HepG2 (cell line): Measurements from ENCODE around the gene PALM2AKAP2. TPM values are rescaled to one million over a fixed set of nuclear protein-coding genes. Genes with fewer than 3 reads are reported as not detected.

ENCODE experiments used
- ATAC-seq: fragments of 200-7000 bp; cut with Tn5 transposase; 3 replicates; pipeline ENCODE4 v1.9.1; 2020; ENCODE audit warnings: mild to moderate bottlenecking, moderate library complexity
- BruUV-seq: library from RNA; stranded (reverse); fragments of 400-500 nt; replicated peaks from 2 replicates; lab custom pipeline; 2021; lab: Mats Ljungman, UMichigan
- CTCF ChIA-PET: fragments of 300-600 bp; formaldehyde crosslinking; extraction: SDS; loops from one replicate; lab custom pipeline; 2021; ENCODE audit warnings: low total read pairs, inconsistent platforms, low intra/inter-chr PET ratio; lab: Yijun Ruan, JAX
- POLR2A ChIA-PET: fragments of 350-600 bp; sonication (Branson Sonifier 250); formaldehyde crosslinking; loops from one replicate; lab custom pipeline; 2020; ENCODE audit warnings: antibody characterized with exemption, inconsistent platforms; lab: Yijun Ruan, JAX
- DNase-seq: peaks from one replicate; pipeline ENCODE4 v3.0.0-alpha.2; 2015; ENCODE audit warnings: low spot score
- FAIRE-seq: peaks from 3 replicates; lab custom pipeline; 2011; peaks lifted over from hg19 to GRCh38; lab: Jason Lieb, UNC
- H2AFZ ChIP-seq: one replicate; pipeline ENCODE4 v1.6.1; 2011; ENCODE audit warnings: low read length, inconsistent platforms
- H3K27ac ChIP-seq: fragments of 300-600 bp; 3 replicates; pipeline ENCODE4 v1.8.0; 2011; ENCODE audit warnings: mixed run types, mild to moderate bottlenecking, mixed read lengths, low read length, inconsistent platforms; ENCODE audit not compliant: insufficient read depth; ENCODE audit errors: extremely low read length
- H3K27me3 ChIP-seq, 2 experiments: fragments of 200-600 bp in 1 of 2; 2 replicates in 1 of 2; 3 replicates in 1 of 2; pipeline versions ENCODE4 v1.6.0 to v1.8.0; 2011; ENCODE audit warnings: low read length in 2 of 2, mild to moderate bottlenecking in 2 of 2, moderate library complexity in 2 of 2, inconsistent platforms in 1 of 2; ENCODE audit not compliant: insufficient read depth in 2 of 2, control insufficient read depth in 1 of 2
- H3K36me3 ChIP-seq, 2 experiments: fragments of 200-600 bp in 1 of 2; replicated peaks in 1 of 2; 2 replicates in 1 of 2; 3 replicates in 1 of 2; pipeline versions ENCODE4 v1.5.1 to v1.8.0; 2011; ENCODE audit warnings: low read length in 2 of 2, inconsistent platforms in 1 of 2; ENCODE audit not compliant: insufficient read depth in 2 of 2, control insufficient read depth in 1 of 2
- H3K4me1 ChIP-seq: 2 replicates; pipeline ENCODE4 v1.5.1; 2012; ENCODE audit warnings: low read length, inconsistent platforms; ENCODE audit not compliant: insufficient read depth
- H3K4me2 ChIP-seq: 2 replicates; pipeline ENCODE4 v1.6.0; 2011; ENCODE audit warnings: low read depth, low read length, inconsistent platforms
- H3K4me3 ChIP-seq, 3 experiments: fragments of 200-600 bp in 1 of 3; sonication (generic), shearing (Covaris generic) in 1 of 3; replicated peaks in 1 of 3; 2 replicates each; pipeline ENCODE4 v1.5.1; 2011 to 2016; ENCODE audit warnings: low read length in 3 of 3, inconsistent platforms in 2 of 3, low read depth in 2 of 3, mild to moderate bottlenecking in 2 of 3, control low read depth in 1 of 3, mixed read lengths in 1 of 3; ENCODE audit not compliant: insufficient read depth in 1 of 3
- H3K79me2 ChIP-seq: one replicate; pipeline ENCODE4 v1.6.1; 2011; ENCODE audit warnings: low read length, inconsistent platforms; ENCODE audit not compliant: insufficient read depth
- H3K9ac ChIP-seq: 2 replicates; pipeline ENCODE4 v1.6.0; 2011; ENCODE audit warnings: mild to moderate bottlenecking, low read depth, low read length, inconsistent platforms; ENCODE audit not compliant: insufficient read depth
- H3K9me3 ChIP-seq: 2 replicates; pipeline ENCODE4 v1.5.1; 2012; ENCODE audit warnings: mild to moderate bottlenecking, low read length
- H4K20me1 ChIP-seq: 2 replicates; pipeline ENCODE4 v1.6.0; 2011; ENCODE audit warnings: inconsistent platforms, mild to moderate bottlenecking, low read length, moderate library complexity; ENCODE audit not compliant: insufficient read depth
- CBX1 ChIP-seq: IDR thresholded peaks from one replicate; pipeline ENCODE4 v1.6.1; 2016; ENCODE audit warnings: antibody characterized with exemption, low read depth
- CEBPB ChIP-seq: IDR thresholded peaks from 2 replicates; pipeline ENCODE4 v1.6.1; 2011; ENCODE audit warnings: low read depth, low read length, improper control_type of control experiment, borderline replicate concordance
- CEBPG ChIP-seq: IDR thresholded peaks from 2 replicates; pipeline ENCODE4 v1.6.1; 2016
- ELF3 ChIP-seq: IDR thresholded peaks from 2 replicates; pipeline ENCODE4 v1.6.1; 2016; ENCODE audit warnings: missing genetic modification reagents, missing compliant biosample characterization
- FOXC1 ChIP-seq: sonication (generic); formaldehyde crosslinking; IDR thresholded peaks from 2 replicates; pipeline ENCODE4 v1.8.0; 2022; ENCODE audit warnings: mild to moderate bottlenecking, missing genetic modification reagents, borderline replicate concordance
- MAFF ChIP-seq: IDR thresholded peaks from 2 replicates; pipeline ENCODE4 v1.6.1; 2011; ENCODE audit warnings: low read depth, low read length, improper control_type of control experiment
- NR2C2 ChIP-seq: sonication (generic); formaldehyde crosslinking; IDR thresholded peaks from 2 replicates; pipeline ENCODE4 v1.4.0; 2020; ENCODE audit warnings: missing genetic modification reagents, mild to moderate bottlenecking, moderate library complexity, borderline replicate concordance
- SSRP1 ChIP-seq: IDR thresholded peaks from 2 replicates; pipeline ENCODE4 v1.6.1; 2016; ENCODE audit warnings: control low read depth
- U2AF2 ChIP-seq: fragments of 200-400 bp; formaldehyde crosslinking; IDR thresholded peaks from 2 replicates; pipeline ENCODE4 v1.6.1; 2017; ENCODE audit warnings: low read depth, mild to moderate bottlenecking, low read length
- ZNF207 ChIP-seq: fragments of 450-650 bp; IDR thresholded peaks from 2 replicates; pipeline ENCODE4 v1.6.1; 2016; ENCODE audit warnings: antibody characterized with exemption, borderline replicate concordance
- ZNF256 ChIP-seq: sonication (generic); formaldehyde crosslinking; conservative IDR thresholded peaks from 2 replicates; pipeline ENCODE4 v1.4.0; 2020; ENCODE audit warnings: missing genetic modification reagents
- ZNF343 ChIP-seq: sonication (generic); formaldehyde crosslinking; IDR thresholded peaks from 2 replicates; pipeline ENCODE4 v1.4.0; 2020; ENCODE audit warnings: mild to moderate bottlenecking, missing genetic modification reagents
- ZNF570 ChIP-seq: sonication (generic); formaldehyde crosslinking; IDR thresholded peaks from 2 replicates; pipeline ENCODE4 v1.4.0; 2020; ENCODE audit warnings: mild to moderate bottlenecking, missing genetic modification reagents, borderline replicate concordance
- ZNF607 ChIP-seq: sonication (generic); formaldehyde crosslinking; IDR thresholded peaks from 2 replicates; pipeline ENCODE4 v1.5.1; 2020; ENCODE audit warnings: missing genetic modification reagents, mild to moderate bottlenecking, borderline replicate concordance
- ZNF841 ChIP-seq: sonication (generic); formaldehyde crosslinking; IDR thresholded peaks from 2 replicates; pipeline ENCODE4 v1.8.1; 2023; ENCODE audit warnings: missing genetic modification reagents, borderline replicate concordance
- whole genome bisulfite sequencing: methylation state at CpG from one replicate; pipeline ENCODE4 v1.1.6; 2017; ENCODE audit warnings: low lambda C conversion rate; 5-methylcytosine and 5-hydroxymethylcytosine counted together
- in situ Hi-C: cut with HindIII; loops from 2 replicates; pipeline ENCODE4 v1.10.0; 2017; ENCODE audit warnings: low pct_unique_long_range_greater_than_20kb; ENCODE audit not compliant: extremely low pct_ligation_motif_present
- intact Hi-C: fragments of 100-400 bp; cut with micrococcal nuclease; formaldehyde crosslinking; loops from one replicate; pipeline ENCODE4 v1.10.0; 2022; ENCODE audit not compliant: unreplicated experiment
- polyA plus RNA-seq, 8 experiments: library from polyadenylated mRNA; depleted of rRNA in 3 of 8; stranded (reverse) in 7 of 8; unstranded in 1 of 8; fragments of >200 nt; fragmentation: Illumina TruSeq in 4 of 8; extraction: Trizol in 4 of 8; gene quantifications; 2 replicates each; pipeline versions ENCODE4 v1.2.1 to v1.2.3, GENCODE V29; 2011 to 2016; ENCODE audit warnings: low read depth in 4 of 8, missing spikeins in 1 of 8, mixed read lengths in 1 of 8; ENCODE audit not compliant: insufficient read depth in 1 of 8
- total RNA-seq, 5 experiments: library from RNA; depleted of rRNA; stranded (reverse); fragments of >200 nt; fragmentation: Illumina TruSeq; extraction: Trizol; gene quantifications; 2 replicates each; pipeline ENCODE4 v1.2.3, GENCODE V29; 2016; ENCODE audit warnings: low read depth in 1 of 5
- TF ChIP-seq, protein P1 (sequence below): sonication (generic); formaldehyde crosslinking; IDR thresholded peaks from 2 replicates; pipeline ENCODE4 v1.5.1; 2020; ENCODE audit warnings: missing genetic modification reagents, mild to moderate bottlenecking, borderline replicate concordance

The PALM2AKAP2 gene
- total and polyA plus RNA-seq, 2 of the 13 experiments (the other 11 are each of a cell fraction or from before 2014, with no cell fraction given) = 0.25 to 1.8 TPM

DNA sequence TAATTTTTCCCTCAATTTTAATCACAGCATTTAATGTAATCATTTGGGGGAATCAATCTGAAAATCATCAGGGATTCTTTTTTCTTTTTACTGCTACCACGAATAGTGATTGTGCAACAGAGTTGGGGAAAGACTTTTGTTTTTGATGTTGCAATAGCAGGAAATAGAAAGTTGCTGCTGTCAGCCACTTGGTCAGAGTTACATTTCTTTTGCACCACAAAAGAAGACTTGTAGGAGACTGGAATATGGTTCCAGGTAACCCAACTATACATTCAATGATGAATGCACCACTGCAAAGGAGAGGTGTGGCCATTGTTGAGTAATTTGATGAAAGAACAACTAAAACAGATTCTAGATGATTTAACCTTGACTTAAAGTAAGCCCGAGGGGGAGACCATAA, 46.3 kb upstream of the PALM2AKAP2 start:
- H3K27ac ChIP-seq = no peak overlapping the region
- no peak for FAIRE-seq

DNA sequence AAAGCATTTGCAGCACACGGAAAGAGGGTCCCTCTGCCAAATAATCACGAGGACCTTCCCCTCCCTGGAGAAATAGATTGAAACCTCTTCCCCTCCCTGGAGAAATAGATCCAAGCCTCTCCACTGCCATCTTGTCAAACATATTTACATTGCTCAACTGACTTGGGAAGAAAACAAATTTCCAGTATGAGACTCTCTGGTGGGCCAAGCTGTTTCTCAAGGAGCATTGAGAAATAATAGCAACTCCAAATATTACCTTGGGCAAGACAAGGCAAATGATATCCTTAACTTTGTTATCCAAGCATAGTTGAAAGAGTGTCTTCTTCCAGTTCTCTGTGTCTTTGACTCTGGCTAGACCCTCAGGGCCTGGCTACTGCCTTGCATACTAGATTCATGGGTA, 45.2 kb upstream of the PALM2AKAP2 start:
- Histone ChIP-seq H3K4me2 (no peak overlapping the region), H3K9ac (no peak overlapping the region), H3K4me3 (no peak overlapping the region), H3K27ac (no peak overlapping the region), H3K79me2 (no peaks in the 10 kb centered on the region), H3K27me3 (no peaks in the 10 kb centered on the region), H2AFZ (no peak overlapping the region), H3K36me3 (no peaks in the 10 kb centered on the region), H4K20me1 (no peaks in the 10 kb centered on the region), H3K4me1 (no peaks in the 10 kb centered on the region), H3K9me3 (no peaks in the 10 kb centered on the region)
- TF ChIP-seq ZNF841 (no peak), ZNF607 (CRISPR knock-in tag) (no peak), CBX1 (no peak), FOXC1 (CRISPR knock-in tag) (no peak), ZNF570 (CRISPR knock-in tag) (no peak), SSRP1 (CRISPR knock-in tag) (no peak), ZNF343 (CRISPR knock-in tag) (no peak), NR2C2 (CRISPR knock-in tag) (no peak), U2AF2 (no peak)
- TF ChIP-seq, protein P1, sequence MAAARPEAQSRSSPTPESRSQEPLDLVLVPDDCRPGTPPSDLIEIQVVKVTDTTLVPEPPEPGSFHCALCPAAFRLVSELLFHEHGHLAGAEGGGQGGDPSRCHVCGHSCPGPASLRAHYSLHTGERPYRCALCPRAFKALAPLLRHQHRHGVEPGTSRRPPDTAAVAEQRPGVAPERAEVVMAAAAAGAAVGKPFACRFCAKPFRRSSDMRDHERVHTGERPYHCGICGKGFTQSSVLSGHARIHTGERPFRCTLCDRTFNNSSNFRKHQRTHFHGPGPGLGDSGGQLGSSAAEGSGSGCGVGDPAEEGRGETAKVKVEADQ (CRISPR knock-in tag) = no peak
- BruUV-seq = no TSS peak
- ATAC-seq (no peak), FAIRE-seq (no peak), DNase-seq (no peak)
- 0% methylated on average over 2 of the region's 2 CpGs for WGBS
- intact Hi-C loops = no loop called here
- in situ Hi-C loops = no loop called here
- CTCF ChIA-PET = no interaction called here
- POLR2A ChIA-PET = no interaction called here

More for the DNA sequence above, 46.3 kb upstream of the PALM2AKAP2 start:
- CTCF ChIA-PET = no interaction called here
- no peaks in the 10 kb centered on the region for H3K79me2 ChIP-seq
- no peaks in the 10 kb centered on the region for H3K4me1 ChIP-seq
- H3K27me3 ChIP-seq = no peaks in the 10 kb centered on the region
- no TSS peak for BruUV-seq
- H3K9ac ChIP-seq = no peak overlapping the region
- in situ Hi-C loops = no loop called here
- DNase-seq = no peak
- H3K9me3 ChIP-seq = no peaks in the 10 kb centered on the region
- intact Hi-C loops = no loop called here
- H3K4me2 ChIP-seq = no peak overlapping the region
- 1% methylated on average over 2 of the region's 2 CpGs for WGBS
- no peaks in the 10 kb centered on the region for H3K36me3 ChIP-seq
- no peak for TF ChIP-seq ZNF256 (CRISPR knock-in tag)
- no peak for TF ChIP-seq ZNF207
- peak; percentile 33; the same call in 1 of the 2 replicates for TF ChIP-seq ELF3 (CRISPR knock-in tag)
- TF ChIP-seq MAFF = peak; percentile 33
- peak; percentile 97 for TF ChIP-seq CEBPB
- peak; percentile 74 for TF ChIP-seq CEBPG (CRISPR knock-in tag)
- TF ChIP-seq, all 625 proteins: peak for 4
- POLR2A ChIA-PET = no interaction called here
- H2AFZ ChIP-seq = no peak overlapping the region
- H4K20me1 ChIP-seq = no peaks in the 10 kb centered on the region
- ATAC-seq = no peak
- no peak overlapping the region for H3K4me3 ChIP-seq
